Uterus (tissue), 4 donors: ENCODE results near the gene GFRA4. TPM values are rescaled to one million over a fixed set of nuclear protein-coding genes. Genes with fewer than 3 reads are reported as not detected.

Experiments used
- DNase-seq, 2 donors: peaks; one replicate each; pipeline ENCODE4 v3.0.0-alpha.2; 2019 to 2020
- H3K27ac ChIP-seq, 2 donors: fragments of 200-600 bp; sonication (generic); 1 replicate in 1 of 2; 2 replicates in 1 of 2; pipeline ENCODE4 v1.5.1; 2016 to 2018
- H3K27me3 ChIP-seq, 2 donors: fragments of 200-600 bp; sonication (generic); one replicate each; pipeline ENCODE4 v1.5.1; 2018 to 2019; ENCODE audit warnings: control low read depth in 1 of 2
- H3K36me3 ChIP-seq, 2 donors: fragments of 200-600 bp; sonication (generic); one replicate each; pipeline ENCODE4 v1.5.1; 2019; ENCODE audit warnings: control low read depth in 1 of 2
- H3K4me1 ChIP-seq, 2 donors: fragments of 200-600 bp; sonication (generic); one replicate each; pipeline ENCODE4 v1.5.1; 2018 to 2019; ENCODE audit warnings: control low read depth in 1 of 2
- H3K4me3 ChIP-seq, 2 donors: fragments of 200-600 bp; sonication (generic); 1 replicate in 1 of 2; 2 replicates in 1 of 2; pipeline ENCODE4 v1.5.1; 2018 to 2019; ENCODE audit warnings: mild to moderate bottlenecking in 1 of 2
- H3K9me3 ChIP-seq, 2 donors: fragments of 200-600 bp; sonication (generic); one replicate each; pipeline ENCODE4 v1.5.1; 2019; ENCODE audit warnings: control low read depth in 1 of 2
- CTCF ChIP-seq, 4 experiments: fragments of 200-600 bp in 2 of 4; fragments of 450-650 bp in 2 of 4; sonication (generic) in 2 of 4; IDR thresholded peaks; one replicate each; pipeline ENCODE4 v1.5.1; 2016 to 2019; ENCODE audit warnings: antibody characterized with exemption in 4 of 4, mild to moderate bottlenecking in 2 of 4, moderate library complexity in 1 of 4
- POLR2A ChIP-seq, 2 donors: fragments of 450-650 bp; IDR thresholded peaks; one replicate each; pipeline ENCODE4 v1.6.1; 2016; ENCODE audit warnings: antibody characterized with exemption in 2 of 2, mild to moderate bottlenecking in 1 of 2, moderate library complexity in 1 of 2
- intact Hi-C: fragments of 100-400 bp; cut with DNase I; formaldehyde crosslinking; loops from one replicate; pipeline ENCODE4 v1.15.1; 2023; ENCODE audit warnings: low total_unique reads
- total RNA-seq, 4 donors: library from RNA; depleted of rRNA in 3 of 4; stranded (reverse); fragments of >200 nt in 3 of 4; gene quantifications; one replicate each; pipeline versions ENCODE4 v1.1.0 to v1.2.4, GENCODE V29; 2014 to 2023
- donor health status: DM: yes; HTN: yes; CAD: no.

The GFRA4 gene
- total RNA-seq, 4 donors from 2014 or later, result not detected

GRCh38 chr20:3645309-3646066 is 17.7 kb downstream of the GFRA4 start:
- no peaks in the 10 kb centered on the region for H3K36me3 ChIP-seq
- no peak for DNase-seq
- H3K4me1 ChIP-seq, result no peaks in the 10 kb centered on the region
- H3K9me3 ChIP-seq, result no peaks in the 10 kb centered on the region
- TF ChIP-seq POLR2A (IDR thresholded peaks at IDR 0.05) (no peak), CTCF (IDR thresholded peaks at IDR 0.05) (no peak)
- no peaks in the 10 kb centered on the region for H3K27me3 ChIP-seq
- H3K27ac ChIP-seq, result no peak overlapping the region
- intact Hi-C loops, result no loop called here
- H3K4me3 ChIP-seq, result no peak overlapping the region

- Histone ChIP-seq H3K9me3 (no peaks in the 10 kb centered on the region), H3K36me3 (no peaks in the 10 kb centered on the region), H3K27me3 (no peaks in the 10 kb centered on the region), H3K4me1 (no peaks in the 10 kb centered on the region), H3K27ac (no peak overlapping the region), H3K4me3 (no peak overlapping the region)
- no peak for TF ChIP-seq POLR2A (IDR thresholded peaks at IDR 0.05)
- TF ChIP-seq CTCF (IDR thresholded peaks at IDR 0.05), result no peak
- intact Hi-C loops, result no loop called here
- no peak for DNase-seq
Measured at GRCh38 chr20:3640259-3640658, 22.9 kb downstream of the GFRA4 start.

GRCh38 chr20:3635346-3635745 is 27.9 kb downstream of the GFRA4 start:
- DNase-seq, result no peak
- no peak for TF ChIP-seq POLR2A (IDR thresholded peaks at IDR 0.05)
- no peak for TF ChIP-seq CTCF (IDR thresholded peaks at IDR 0.05)
- no peak overlapping the region for H3K4me3 ChIP-seq
- no peaks in the 10 kb centered on the region for H3K9me3 ChIP-seq
- H3K4me1 ChIP-seq, result no peaks in the 10 kb centered on the region
- H3K27me3 ChIP-seq, result no peaks in the 10 kb centered on the region
- intact Hi-C loops, result no loop called here
- H3K36me3 ChIP-seq, result no peaks in the 10 kb centered on the region
- no peak overlapping the region for H3K27ac ChIP-seq

- Histone ChIP-seq H3K9me3 (no peaks in the 10 kb centered on the region), H3K4me1 (no peaks in the 10 kb centered on the region), H3K36me3 (no peaks in the 10 kb centered on the region), H3K27me3 (no peaks in the 10 kb centered on the region), H3K4me3 (no peak overlapping the region), H3K27ac (no peak overlapping the region)
- intact Hi-C loops, result no loop called here
- no peak for TF ChIP-seq POLR2A (IDR thresholded peaks at IDR 0.05)
- TF ChIP-seq CTCF (IDR thresholded peaks at IDR 0.05), result no peak
- DNase-seq, result no peak
Measured at GRCh38 chr20:3633913-3634478, 29.2 kb downstream of the GFRA4 start.

DNA sequence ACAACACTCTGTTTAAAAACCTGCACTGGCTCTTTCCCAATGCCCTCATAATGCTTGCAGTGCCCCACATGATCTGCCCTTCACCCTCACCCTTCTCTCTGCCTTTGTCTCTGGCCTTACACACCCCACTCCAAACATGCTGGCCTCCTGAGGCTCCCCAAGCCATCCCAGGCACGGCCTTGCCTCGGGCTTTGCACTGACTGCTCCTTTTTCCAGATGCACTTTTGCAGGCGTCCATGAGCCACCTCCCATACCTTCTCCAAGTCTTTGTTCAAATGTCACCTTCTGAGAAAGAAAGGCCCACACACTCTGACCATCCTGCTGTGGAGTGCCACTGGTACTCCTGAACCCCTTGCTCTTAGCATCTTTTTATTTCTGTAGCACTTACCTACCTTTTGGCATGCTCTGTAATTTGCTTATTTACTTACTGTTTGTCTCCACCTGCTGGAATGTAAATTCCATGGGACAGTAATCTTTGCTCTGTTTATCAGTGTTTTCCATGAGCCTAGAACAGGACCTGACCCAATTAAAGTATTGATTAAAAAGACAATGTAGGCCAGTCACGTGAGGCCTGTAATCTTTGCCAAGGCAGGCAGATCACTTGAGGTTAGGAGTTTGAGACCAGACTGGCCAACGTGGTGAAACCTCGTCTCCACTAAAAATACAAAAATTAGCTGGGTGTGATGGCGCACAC is 30.7 kb downstream of the GFRA4 start:
- Histone ChIP-seq H3K4me1 (no peaks in the 10 kb centered on the region), H3K4me3 (no peak overlapping the region), H3K36me3 (no peaks in the 10 kb centered on the region), H3K9me3 (no peaks in the 10 kb centered on the region), H3K27ac (no peak overlapping the region), H3K27me3 (no peaks in the 10 kb centered on the region)
- no peak for DNase-seq
- TF ChIP-seq CTCF (IDR thresholded peaks at IDR 0.05) (no peak), POLR2A (IDR thresholded peaks at IDR 0.05) (no peak)
- intact Hi-C loops, result no loop called here
